ENCODE results near the gene SLC38A9. TPM values are rescaled to one million over a fixed set of nuclear protein-coding genes. Genes with fewer than 3 reads are reported as not detected.

SLC38A9 gene
- total RNA-seq, 1 experiment from 2014 or later, result 20.1 TPM

DNA sequence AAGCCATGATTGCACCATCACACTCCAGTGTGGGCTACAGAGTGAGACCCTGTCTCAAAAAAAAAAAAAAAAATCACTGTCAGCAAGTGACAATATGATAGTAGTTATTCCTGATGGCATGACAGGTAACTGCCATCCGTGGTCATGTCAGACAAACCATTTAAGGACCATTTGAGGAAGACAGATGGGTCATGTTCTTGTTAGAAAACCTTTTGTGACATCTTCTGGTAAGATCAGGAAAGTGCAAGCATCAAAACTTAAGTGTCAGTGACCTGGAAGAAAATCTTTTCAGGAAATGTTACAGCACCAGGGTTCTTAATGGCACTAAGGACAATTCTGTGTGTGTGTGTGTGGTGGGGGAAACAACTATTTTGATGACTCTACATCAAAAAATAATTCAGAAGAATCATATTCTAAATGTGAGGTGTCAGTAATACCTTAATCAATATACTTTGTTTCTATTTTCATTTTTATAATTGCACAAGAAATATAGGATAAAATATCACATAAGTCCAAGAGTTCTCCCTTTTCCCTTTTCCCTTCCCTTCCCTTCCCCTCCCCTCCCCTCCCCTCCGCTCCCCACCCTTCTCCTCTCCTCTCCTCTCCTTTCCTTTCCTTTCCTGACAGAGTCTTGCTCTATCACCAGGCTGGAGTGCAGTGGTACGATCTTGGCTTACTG lies 17.8 kb downstream of the SLC38A9 start:
- ChIA-PET CTCF (interaction anchor here (0.6 to 1.0 kb wide), 9 partner anchors 8 to 1067 kb away, joined by 3 to 5 read pairs (median 3); no protein-coding TSS in a partner anchor), POLR2A (no interaction called here)
- TF ChIP-seq, protein P1, sequence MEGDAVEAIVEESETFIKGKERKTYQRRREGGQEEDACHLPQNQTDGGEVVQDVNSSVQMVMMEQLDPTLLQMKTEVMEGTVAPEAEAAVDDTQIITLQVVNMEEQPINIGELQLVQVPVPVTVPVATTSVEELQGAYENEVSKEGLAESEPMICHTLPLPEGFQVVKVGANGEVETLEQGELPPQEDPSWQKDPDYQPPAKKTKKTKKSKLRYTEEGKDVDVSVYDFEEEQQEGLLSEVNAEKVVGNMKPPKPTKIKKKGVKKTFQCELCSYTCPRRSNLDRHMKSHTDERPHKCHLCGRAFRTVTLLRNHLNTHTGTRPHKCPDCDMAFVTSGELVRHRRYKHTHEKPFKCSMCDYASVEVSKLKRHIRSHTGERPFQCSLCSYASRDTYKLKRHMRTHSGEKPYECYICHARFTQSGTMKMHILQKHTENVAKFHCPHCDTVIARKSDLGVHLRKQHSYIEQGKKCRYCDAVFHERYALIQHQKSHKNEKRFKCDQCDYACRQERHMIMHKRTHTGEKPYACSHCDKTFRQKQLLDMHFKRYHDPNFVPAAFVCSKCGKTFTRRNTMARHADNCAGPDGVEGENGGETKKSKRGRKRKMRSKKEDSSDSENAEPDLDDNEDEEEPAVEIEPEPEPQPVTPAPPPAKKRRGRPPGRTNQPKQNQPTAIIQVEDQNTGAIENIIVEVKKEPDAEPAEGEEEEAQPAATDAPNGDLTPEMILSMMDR (IDR thresholded peaks at IDR 0.05; ENCODE audit: unreplicated experiment), result peak; percentile 25
- BruUV-seq (replicated peaks), result no TSS peak
- Mint-ChIP-seq H3K9me3 (ENCODE audit: unreplicated experiment) (no peaks in the 10 kb centered on the region), H3K27me3 (ENCODE audit: insufficient read depth, unreplicated experiment) (no peaks in the 10 kb centered on the region), H3K27ac (ENCODE audit: low read depth, unreplicated experiment) (peak overlapping the region; percentile 2), H3K4me1 (ENCODE audit: insufficient read depth, unreplicated experiment) (no peaks in the 10 kb centered on the region), H3K36me3 (ENCODE audit: insufficient read depth, unreplicated experiment) (peaks cover 17% of the 10 kb centered on the region), H3K4me3 (ENCODE audit: unreplicated experiment) (no peak overlapping the region)
- peak; percentile 40 for DNase-seq (ENCODE audit: unreplicated experiment)
- intact Hi-C loops (cut with micrococcal nuclease), result loop anchor here (1.0 to 5.0 kb wide), 4 partner anchors 228 to 522 kb away; partner anchors contain the start of gene MCIDAS

- BruUV-seq (replicated peaks), result no TSS peak
- Mint-ChIP-seq H3K9me3 (ENCODE audit: unreplicated experiment) (no peaks in the 10 kb centered on the region), H3K27ac (ENCODE audit: low read depth, unreplicated experiment) (no peak overlapping the region), H3K27me3 (ENCODE audit: insufficient read depth, unreplicated experiment) (no peaks in the 10 kb centered on the region), H3K36me3 (ENCODE audit: insufficient read depth, unreplicated experiment) (peaks cover 18% of the 10 kb centered on the region), H3K4me3 (ENCODE audit: unreplicated experiment) (no peak overlapping the region), H3K4me1 (ENCODE audit: insufficient read depth, unreplicated experiment) (no peaks in the 10 kb centered on the region)
- CTCF ChIA-PET, result interaction anchor here (0.7 to 2.6 kb wide), 22 partner anchors 8 to 386 kb away, joined by 3 to 20 read pairs (median 4); no protein-coding TSS in a partner anchor
- DNase-seq (ENCODE audit: unreplicated experiment), result no peak
- intact Hi-C loops (cut with micrococcal nuclease), result loop anchor here (1.0 to 5.0 kb wide), 3 partner anchors 230 to 505 kb away; no protein-coding TSS in a partner anchor
- TF ChIP-seq, protein P1 (IDR thresholded peaks at IDR 0.05; ENCODE audit: unreplicated experiment), result no peak
- POLR2A ChIA-PET, result interaction anchor here (0.6 to 1.3 kb wide), 4 partner anchors 14 to 310 kb away, joined by 3 to 4 read pairs (median 4); no protein-coding TSS in a partner anchor
Measured at GRCh38 chr5:55692509-55692908, 19.6 kb downstream of the SLC38A9 start.

DNA sequence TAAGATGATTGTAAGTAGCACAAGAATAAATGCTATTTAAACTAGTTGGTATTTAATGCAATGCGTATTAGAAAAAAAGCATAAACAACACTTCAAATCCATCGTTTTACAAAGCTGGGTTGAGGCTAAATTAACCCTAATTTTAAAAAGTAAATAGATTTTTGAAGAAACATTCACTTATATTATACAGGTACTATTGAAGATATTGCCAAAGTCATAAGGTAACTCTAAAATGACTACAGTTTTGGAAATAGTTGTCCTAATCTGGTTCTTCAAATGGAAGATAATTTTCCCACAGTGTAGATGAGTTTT lies 20.1 kb downstream of the SLC38A9 start:
- Mint-ChIP-seq H3K27ac (ENCODE audit: low read depth, unreplicated experiment) (no peak overlapping the region), H3K4me3 (ENCODE audit: unreplicated experiment) (no peak overlapping the region), H3K9me3 (ENCODE audit: unreplicated experiment) (no peaks in the 10 kb centered on the region), H3K4me1 (ENCODE audit: insufficient read depth, unreplicated experiment) (no peaks in the 10 kb centered on the region), H3K27me3 (ENCODE audit: insufficient read depth, unreplicated experiment) (no peaks in the 10 kb centered on the region), H3K36me3 (ENCODE audit: insufficient read depth, unreplicated experiment) (peaks cover 13% of the 10 kb centered on the region)
- DNase-seq (ENCODE audit: unreplicated experiment), result no peak
- TF ChIP-seq, protein P1 (IDR thresholded peaks at IDR 0.05; ENCODE audit: unreplicated experiment), result no peak
- intact Hi-C loops (cut with micrococcal nuclease), result loop anchor here (1.0 to 5.0 kb wide), 3 partner anchors 230 to 505 kb away; no protein-coding TSS in a partner anchor
- ChIA-PET POLR2A (interaction anchor here (0.6 to 1.3 kb wide), 4 partner anchors 14 to 310 kb away, joined by 3 to 4 read pairs (median 4); no protein-coding TSS in a partner anchor), CTCF (interaction anchor here (0.6 to 2.6 kb wide), 28 partner anchors 9 to 770 kb away, joined by 3 to 20 read pairs (median 4); no protein-coding TSS in a partner anchor)
- BruUV-seq (replicated peaks), result no TSS peak
